HG03575 (cell line): ENCODE results near the gene TBC1D10B.

Experiments
- ATAC-seq: cut with Tn5 transposase; IDR thresholded peaks from one replicate; pipeline ENCODE4 v1.9.1; 2021; ENCODE audit not compliant: unreplicated experiment, insufficient number of reproducible peaks, low FRiP score; ENCODE audit errors: extremely low read depth

The TBC1D10B gene, protein sequence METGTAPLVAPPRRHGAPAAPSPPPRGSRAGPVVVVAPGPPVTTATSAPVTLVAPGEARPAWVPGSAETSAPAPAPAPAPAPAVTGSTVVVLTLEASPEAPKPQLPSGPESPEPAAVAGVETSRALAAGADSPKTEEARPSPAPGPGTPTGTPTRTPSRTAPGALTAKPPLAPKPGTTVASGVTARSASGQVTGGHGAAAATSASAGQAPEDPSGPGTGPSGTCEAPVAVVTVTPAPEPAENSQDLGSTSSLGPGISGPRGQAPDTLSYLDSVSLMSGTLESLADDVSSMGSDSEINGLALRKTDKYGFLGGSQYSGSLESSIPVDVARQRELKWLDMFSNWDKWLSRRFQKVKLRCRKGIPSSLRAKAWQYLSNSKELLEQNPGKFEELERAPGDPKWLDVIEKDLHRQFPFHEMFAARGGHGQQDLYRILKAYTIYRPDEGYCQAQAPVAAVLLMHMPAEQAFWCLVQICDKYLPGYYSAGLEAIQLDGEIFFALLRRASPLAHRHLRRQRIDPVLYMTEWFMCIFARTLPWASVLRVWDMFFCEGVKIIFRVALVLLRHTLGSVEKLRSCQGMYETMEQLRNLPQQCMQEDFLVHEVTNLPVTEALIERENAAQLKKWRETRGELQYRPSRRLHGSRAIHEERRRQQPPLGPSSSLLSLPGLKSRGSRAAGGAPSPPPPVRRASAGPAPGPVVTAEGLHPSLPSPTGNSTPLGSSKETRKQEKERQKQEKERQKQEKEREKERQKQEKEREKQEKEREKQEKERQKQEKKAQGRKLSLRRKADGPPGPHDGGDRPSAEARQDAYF

DNA sequence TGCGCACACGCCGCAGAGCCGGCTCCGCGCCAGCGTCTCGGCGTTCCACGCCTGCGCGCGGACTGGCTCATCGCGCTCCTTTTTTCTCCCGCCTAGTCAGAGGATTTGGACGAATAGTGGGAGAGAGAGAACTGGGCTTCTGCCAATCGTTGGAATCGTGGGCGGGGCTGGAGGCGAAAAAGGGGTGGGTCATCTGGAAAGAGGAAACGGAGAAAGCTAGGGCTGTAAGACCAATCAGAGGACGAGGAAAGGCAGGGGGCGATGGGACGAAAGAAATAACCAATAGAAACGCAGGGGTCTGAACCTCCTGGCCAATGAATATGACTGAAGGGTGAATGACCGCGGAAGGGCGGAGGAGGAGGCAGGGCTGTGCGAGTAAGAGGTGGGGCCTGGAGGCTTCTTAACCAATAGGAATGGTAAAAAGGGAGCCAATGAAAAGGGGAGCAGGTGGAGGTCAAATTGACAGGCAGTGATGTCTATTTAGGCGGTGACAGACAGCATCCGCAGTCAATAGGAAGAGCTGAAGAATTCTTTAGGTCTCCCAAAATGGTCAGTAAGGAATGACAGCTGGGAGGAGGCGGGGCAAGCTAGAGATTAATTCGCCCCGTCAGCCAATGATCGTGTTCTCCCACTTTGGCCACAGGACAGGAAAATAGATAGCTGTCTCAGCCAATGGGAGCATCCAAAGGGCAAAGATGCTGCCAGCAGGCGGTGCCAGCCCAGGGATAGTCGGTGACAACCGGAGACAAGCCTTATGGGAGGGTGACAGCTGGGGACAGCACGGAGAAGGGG is at the start of gene TBC1D10B:
Gene TBC1D10B (minus strand): TSS at position 39 of the 792 bp plus-strand sequence. CDS start 311 bp downstream, outside the sequence.
- ATAC-seq = peak; percentile 60

DNA sequence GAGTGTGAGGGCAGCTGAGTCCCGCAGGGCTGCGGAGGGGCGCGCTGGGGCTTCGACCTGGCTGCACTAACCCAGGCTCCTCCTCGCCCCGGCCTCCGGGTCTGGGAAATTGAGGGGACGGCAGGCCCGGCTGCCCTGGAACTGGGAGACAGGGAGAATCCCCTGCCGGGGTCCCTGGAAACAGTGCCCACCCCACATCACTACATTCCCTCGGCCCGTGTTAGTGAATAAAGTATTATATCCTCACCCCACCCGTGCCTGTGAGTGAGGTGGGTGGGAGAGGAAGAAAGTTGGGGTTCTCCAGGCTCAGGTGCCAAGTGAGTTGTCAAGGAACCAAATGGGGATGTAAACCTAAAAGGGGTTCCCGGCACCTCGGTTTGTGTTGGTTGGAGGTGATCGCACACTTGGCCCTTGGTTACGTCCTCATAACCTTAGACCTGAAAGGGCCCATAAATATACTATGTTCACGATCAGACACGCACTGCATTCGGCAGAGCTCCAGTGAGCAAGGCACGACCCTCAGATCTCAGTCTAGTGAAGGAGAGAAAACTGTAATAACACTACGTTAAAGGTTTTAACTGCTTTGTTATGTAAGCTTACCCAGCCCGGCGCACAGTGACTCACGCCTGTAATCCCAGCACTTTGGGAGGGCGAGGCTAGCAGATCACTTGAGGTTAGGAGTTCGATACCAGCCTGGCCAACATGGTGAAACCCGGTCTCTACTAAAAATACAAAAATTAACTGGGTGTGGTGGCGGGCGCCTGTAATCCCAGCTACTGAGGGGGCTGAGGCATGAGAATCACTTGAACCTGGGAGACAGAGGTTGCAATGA is 48.3 kb upstream of the TBC1D10B start:
- no peak for ATAC-seq

DNA sequence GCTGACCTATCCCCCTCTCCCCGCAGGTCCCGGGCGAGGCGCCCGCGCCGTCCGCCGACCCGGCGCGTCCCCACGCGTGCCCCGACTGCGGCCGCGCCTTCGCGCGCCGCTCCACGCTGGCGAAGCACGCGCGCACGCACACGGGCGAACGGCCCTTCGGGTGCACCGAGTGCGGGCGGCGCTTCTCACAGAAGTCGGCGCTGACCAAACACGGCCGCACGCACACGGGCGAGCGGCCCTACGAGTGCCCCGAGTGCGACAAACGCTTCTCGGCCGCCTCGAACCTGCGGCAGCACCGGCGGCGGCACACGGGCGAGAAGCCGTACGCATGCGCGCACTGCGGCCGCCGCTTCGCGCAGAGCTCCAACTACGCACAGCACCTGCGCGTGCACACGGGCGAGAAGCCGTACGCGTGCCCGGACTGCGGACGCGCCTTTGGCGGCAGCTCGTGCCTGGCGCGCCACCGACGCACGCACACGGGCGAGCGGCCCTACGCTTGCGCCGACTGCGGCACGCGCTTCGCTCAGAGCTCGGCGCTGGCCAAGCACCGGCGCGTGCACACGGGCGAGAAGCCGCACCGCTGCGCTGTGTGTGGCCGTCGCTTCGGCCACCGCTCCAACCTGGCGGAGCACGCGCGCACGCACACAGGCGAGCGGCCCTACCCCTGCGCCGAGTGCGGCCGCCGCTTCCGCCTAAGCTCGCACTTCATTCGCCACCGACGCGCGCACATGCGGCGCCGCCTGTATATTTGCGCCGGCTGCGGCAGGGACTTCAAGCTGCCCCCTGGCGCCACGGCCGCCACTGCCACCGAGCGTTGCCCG is 47.4 kb upstream of the TBC1D10B start:
- ATAC-seq = no peak

DNA sequence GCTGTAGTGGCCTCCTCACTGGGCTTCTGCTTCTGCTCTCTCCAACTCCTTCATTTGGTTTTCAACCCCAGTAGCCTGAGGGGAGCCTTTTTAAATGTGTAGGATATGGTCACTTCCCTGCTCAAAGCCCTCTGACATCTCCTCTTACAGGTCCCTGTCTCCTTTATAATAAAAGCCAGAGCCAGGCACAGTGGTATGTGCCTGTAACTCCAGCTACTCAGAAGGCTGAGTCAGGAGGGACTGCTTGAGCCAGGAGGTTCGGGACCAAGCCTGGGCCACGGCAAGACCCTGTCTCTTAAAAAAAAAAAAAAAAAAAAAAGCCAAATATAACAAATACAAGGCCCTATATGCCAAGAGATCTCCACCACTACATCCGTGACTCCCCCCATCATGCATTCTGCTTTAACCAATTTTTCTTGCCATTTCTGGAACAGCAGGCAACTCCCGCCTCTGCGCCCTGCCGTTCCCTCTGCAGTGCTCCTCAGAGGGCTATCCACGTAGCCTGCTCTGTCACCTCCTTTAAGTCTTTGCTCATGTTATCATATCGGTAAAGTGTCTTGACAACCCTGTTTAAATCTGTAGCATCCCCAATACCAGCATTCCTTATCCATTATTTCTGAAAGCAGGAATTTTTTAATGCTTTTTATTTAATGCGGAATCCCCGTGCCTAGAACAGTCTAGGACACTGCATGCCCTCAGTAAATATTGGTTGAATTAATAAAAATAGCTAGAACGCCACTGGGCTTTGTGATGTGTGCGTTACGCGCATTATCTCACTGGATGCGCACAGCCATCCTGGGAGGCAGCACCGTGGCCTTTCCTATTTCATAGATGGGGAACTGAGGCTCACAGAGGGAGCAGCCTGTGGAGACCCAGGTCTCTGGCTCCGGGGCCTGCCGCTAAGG is 46.6 kb upstream of the TBC1D10B start:
- ATAC-seq = no peak

DNA sequence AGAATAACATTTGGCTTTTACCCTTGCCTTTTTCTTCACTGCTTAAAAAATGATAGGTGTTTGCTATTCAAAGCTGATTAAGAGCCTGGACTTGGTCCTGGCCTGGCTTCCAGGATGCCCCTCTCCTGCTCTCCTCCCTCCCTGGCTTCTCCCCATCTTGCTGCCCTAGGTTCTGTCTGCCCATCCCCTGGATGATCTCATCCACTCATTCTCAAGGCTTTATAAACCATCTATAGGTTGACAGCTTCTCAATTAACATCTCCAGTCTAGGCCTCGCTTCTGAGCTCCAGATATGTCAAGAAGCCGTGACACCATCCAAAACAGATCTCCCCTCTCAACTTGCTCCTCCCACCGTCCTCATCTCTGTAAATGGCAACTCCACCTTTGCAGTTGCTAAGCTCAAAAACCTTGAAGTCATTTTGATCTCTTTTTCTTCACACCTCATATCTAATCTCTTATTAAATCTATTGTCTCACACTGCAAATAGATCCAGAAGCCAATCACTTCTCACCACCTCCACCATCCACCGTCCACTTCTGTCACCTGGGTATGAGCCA is 45.8 kb upstream of the TBC1D10B start:
- no peak for ATAC-seq

DNA sequence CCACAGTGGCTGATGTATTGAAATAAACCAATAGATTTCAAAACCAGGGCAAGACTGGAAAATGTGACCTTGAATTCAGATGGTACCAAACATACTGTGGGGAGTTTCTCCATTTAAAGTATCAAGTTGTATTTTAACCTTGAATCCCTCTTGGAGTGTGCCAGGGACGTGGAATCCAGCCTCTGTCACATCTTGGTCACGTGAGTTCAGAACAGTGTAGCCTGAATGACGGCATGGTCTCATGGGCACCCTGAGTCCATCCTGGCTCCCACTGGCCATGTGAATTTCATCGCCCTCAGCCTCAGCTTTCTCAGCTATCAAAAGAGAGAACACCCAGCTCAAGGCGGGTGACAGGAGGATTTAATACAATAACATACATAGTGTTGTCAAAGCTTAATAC is 43.9 kb upstream of the TBC1D10B start:
- no peak for ATAC-seq

DNA sequence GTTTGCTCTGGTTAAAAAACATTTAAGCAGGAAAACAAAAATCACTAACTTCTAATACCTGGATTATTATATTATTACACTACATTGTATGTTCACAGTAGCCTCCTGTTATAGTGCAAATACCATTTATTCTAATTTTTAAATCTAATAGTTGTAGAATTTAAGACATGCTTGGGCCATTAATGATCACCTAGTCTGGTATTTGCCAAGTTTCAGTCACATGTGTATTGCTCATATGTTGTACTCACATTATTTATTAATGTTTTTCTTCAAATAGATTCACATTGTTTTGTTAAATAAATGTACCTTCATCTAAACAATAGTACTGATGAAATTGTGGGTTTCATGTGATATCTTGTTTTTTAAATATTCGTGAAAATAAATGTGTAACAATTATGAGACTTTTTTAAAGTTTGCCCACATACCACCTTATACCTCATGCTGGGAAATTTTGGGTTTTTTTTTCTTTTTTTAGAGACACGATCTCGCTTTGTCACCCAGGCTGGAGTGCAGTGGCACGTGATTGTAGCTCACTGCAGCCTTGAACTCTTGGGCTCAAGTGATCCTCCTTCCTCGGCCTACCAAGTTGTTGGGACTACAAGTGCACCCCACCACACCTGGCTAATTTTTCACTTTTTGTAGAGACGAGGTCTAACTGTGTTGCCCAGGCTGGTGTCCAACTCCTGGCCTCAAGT is 43.0 kb upstream of the TBC1D10B start:
- no peak for ATAC-seq

DNA sequence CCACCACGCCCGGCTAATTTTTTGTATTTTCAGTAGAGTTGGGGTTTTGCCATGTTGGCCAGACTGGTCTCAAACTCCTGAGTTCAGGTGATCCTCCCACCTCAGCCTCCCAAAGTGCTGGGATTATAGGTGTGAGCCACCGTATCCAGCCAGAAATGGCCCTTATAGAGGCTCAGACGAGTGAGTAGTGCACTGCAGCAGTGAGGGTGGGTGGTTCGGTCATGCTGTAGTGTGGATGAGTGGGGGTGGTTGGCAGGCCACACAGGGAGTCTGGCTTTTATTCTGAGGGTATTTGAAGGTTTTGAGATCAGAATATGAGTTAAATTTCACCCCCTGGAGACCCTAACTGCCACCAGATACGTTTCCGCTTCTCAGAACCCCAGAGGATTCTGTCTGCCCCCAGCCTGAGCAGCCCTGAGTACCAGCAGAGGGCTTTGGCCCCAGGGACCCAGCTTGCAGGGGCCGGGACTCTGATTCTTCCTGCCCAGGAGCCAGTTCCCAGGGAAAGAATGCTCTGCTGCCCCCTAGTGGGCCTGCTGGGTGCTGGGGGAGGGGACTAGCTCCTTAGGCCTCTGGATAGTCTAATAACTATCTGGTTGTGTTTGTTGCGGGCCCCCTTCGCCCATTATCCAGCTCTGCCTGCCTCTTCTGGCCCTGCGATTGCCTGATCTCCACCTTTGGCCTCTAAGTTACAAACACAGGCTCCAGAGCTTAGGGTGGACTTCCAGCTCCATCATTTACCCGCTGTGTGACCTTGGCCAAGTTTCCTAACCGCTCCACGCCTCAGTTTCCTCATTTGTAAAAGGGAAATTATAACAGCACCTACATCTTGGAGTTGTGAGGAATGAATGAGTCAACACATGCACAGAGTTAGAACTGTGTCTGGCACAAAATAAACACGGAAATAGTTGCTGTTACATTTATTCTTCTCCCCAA is 39.1 kb upstream of the TBC1D10B start:
- no peak for ATAC-seq

DNA sequence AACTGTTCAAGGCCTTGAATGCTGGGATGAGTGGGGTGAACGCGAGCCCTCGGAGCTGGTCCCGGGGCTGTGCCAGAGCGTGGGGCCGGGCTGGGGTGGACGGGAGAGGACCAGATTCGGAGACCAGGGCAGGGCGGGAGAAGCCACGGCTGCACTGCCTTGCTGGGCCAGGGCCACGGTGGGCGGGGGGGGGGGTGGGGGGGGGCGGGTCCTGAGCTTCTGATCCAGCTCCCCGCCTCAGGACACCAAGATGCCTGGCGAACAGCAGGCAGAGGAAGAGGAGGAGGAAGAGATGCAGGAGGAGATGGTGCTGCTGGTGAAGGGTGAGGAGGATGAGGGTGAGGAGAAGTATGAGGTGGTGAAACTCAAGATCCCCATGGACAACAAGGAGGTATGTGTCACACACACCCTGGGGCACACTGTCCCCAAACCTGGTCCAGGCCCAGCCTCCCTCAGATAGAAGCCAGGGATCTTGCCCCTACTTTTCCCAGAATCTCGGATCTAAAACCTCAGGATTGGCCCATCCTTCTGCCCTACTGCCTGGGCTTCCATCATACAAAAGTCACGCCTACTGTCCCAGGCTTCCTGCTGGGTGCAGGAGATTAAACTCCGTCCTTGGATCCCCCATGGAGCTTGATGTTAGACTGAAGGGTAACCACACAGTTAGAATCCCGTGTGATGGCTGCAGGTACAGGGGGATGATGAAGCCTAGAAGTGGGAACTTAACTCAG is 37.7 kb upstream of the TBC1D10B start:
- ATAC-seq = no peak

DNA sequence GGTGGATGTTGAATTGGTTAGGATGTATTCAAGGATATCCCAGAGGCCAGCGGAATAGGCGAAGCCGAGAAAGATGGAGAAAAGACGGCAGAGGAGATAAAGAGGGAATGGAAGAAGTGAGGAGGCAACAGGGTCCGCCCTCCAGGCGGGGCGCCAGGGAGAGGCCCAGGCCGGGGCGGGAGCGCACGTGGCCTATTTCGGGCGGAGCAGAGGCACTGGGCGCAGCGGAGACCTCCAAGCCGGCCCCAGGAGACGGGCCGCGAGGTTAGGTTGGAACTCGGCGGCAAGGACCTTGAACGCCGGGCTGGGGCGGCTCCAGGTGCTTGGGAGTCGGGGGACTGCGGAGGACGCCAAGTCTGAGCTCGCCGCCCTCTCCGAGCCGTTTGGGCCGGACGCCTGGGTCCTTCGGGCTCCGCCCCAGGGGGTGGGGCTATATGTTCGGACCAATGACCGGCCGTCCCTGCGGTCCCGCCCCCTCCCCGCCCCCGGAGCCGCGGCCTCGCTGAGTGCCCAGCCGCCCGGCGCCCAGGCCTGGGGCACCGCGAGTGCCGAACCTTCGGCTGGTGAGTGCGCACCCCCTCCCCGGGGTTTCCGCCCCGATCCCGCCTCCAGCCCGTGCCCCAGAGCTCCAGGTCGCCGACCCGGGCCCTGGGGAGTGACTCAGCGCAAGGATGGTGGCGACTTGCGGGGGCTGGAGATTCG is 37.0 kb upstream of the TBC1D10B start, which contains the start of gene ZNF771:
Gene ZNF771 (plus strand): TSS at position 505 of the 702 bp plus-strand sequence. CDS start 448 bp downstream, outside the sequence.
- no peak for ATAC-seq

DNA sequence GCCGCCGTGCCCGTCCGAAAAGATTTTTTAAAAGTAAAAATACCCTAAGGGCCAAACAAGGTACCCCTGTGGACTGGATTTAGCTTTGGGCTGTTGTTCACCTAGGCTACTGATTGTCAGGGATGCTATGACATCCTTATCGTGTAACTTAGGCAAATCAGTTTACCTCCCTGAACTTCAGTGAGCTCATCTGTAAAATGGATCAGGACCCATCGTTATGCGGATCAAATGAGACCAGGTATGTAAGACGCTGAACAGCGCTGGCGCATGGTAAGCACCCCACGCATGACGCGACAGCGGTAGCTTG is 36.5 kb upstream of the TBC1D10B start:
- ATAC-seq = no peak

DNA sequence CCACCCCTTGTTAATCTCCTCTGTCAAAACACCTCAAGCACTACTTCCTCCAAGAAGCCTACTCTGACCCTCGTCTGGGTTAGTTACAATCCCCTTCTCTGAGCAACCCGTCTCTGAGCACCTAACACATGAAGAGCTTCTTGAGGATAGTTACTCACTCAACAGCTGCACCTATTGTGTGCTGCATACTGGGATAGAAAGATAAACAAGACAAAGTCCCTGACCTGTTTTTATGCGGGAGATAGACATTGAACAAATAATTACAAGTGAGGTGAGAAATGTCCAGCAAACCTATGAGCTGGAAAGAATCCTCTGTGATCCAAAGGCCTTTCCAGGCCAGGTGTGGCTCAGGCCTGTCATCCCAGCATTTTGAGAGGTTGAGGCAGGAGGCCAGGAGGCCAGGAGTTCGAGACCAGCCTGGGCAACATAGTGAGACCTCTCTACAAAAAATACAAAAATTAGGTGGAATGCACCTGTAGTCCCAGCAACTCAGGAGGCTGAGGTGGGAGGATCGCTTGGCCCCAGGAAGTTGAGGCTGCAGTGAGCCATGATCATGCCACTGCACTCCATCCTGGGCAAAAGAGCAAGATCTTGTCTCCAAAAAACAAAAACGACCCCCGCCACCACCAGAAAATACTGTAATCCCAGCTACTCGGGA is 31.6 kb upstream of the TBC1D10B start:
- no peak for ATAC-seq

DNA sequence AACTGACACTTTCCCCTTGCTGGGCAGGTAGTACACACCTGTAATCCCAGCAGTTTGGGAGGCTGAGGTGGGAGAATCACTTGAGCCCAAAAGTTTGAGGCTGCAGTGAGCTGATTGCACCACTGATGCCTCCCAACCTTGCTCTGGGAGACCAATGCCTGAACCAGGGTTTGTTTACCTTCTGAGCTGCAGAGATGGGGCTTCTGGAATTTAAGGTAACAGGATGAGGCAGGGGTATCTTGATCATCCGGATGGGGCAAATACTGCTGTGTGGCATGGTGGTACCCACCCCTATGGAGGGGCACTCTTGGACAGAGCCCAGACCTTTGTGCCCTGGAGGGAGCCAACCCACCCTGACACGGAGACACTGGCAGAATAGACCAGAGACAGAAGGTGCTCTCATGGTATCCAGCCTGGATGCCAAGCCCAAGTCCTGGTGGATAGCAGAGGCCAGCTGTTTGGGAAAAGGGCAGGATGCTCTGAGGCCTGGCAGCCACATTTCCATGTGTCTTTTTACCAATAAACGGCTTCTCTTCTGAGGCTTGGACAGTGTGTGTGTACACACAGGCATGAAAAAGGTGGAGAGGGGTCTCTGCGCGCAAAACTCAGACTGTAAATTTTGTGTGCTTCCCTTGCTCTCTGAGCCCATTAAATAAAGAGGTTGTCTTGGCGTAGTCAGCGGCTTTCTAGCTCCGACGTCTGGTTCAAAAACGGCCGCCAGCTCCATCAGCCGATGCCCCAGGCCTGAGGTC is 29.3 kb upstream of the TBC1D10B start:
- no peak for ATAC-seq
